Fibroblast of lung (primary cell): ENCODE measurements around the gene PROK1. TPM values are rescaled to one million over a fixed set of nuclear protein-coding genes. Genes with fewer than 3 reads are reported as not detected.

Experiments used
- DNase-seq, 2 donors: peaks; one replicate each; pipeline versions ENCODE4 v3.0.0 to v3.0.0-alpha.2; 2010; ENCODE audit warnings: low read depth in 2 of 2
- H2AFZ ChIP-seq: 2 replicates; pipeline ENCODE4 v1.5.1; 2012; ENCODE audit warnings: low read length, control low read depth, inconsistent platforms
- H3K27ac ChIP-seq: 2 replicates; pipeline ENCODE4 v1.5.1; 2011; ENCODE audit warnings: low read length, control low read depth; ENCODE audit not compliant: insufficient read depth
- H3K27me3 ChIP-seq: 2 replicates; pipeline ENCODE4 v1.5.1; 2011; ENCODE audit warnings: mild to moderate bottlenecking, low read length; ENCODE audit not compliant: control insufficient read depth, insufficient read depth
- H3K36me3 ChIP-seq: 2 replicates; pipeline ENCODE4 v1.5.1; 2011; ENCODE audit warnings: low read length; ENCODE audit not compliant: control insufficient read depth, insufficient read depth
- H3K4me1 ChIP-seq: 2 replicates; pipeline ENCODE4 v1.5.1; 2011; ENCODE audit warnings: low read length; ENCODE audit not compliant: control insufficient read depth, insufficient read depth; ENCODE audit errors: extremely low read depth
- H3K4me2 ChIP-seq: 2 replicates; pipeline ENCODE4 v1.5.1; 2011; ENCODE audit warnings: low read length, control low read depth; ENCODE audit not compliant: insufficient read depth; ENCODE audit errors: extremely low read depth
- H3K4me3 ChIP-seq, 4 experiments: fragments of 200-600 bp in 1 of 4; sonication (generic) in 1 of 4; replicated peaks in 1 of 4; 2 replicates each; pipeline ENCODE4 v1.5.1; 2011 to 2016; ENCODE audit warnings: low read length in 4 of 4, low read depth in 3 of 4, mild to moderate bottlenecking in 3 of 4, control low read depth in 2 of 4, inconsistent platforms in 1 of 4, mixed read lengths in 1 of 4; ENCODE audit not compliant: insufficient read depth in 1 of 4; ENCODE audit errors: control extremely low read depth in 1 of 4
- H3K79me2 ChIP-seq: 2 replicates; pipeline ENCODE4 v1.5.1; 2012; ENCODE audit warnings: mild to moderate bottlenecking, low read length, inconsistent platforms; ENCODE audit not compliant: control insufficient read depth, insufficient read depth
- H3K9ac ChIP-seq: 2 replicates; pipeline ENCODE4 v1.5.1; 2011; ENCODE audit warnings: mild to moderate bottlenecking, low read length, control low read depth; ENCODE audit not compliant: insufficient read depth
- H3K9me3 ChIP-seq: 2 replicates; pipeline ENCODE4 v1.5.1; 2012; ENCODE audit warnings: low read depth, low read length; ENCODE audit not compliant: control insufficient read depth, insufficient read depth
- H4K20me1 ChIP-seq: 2 replicates; pipeline ENCODE4 v1.5.1; 2011; ENCODE audit warnings: low read length; ENCODE audit not compliant: control insufficient read depth, insufficient read depth; ENCODE audit errors: extremely low read depth
- CTCF ChIP-seq, 2 donors: IDR thresholded peaks in 1 of 2; conservative IDR thresholded peaks in 1 of 2; 1 replicate in 1 of 2; 2 replicates in 1 of 2; pipeline ENCODE4 v1.5.1; 2011 to 2012; ENCODE audit warnings: low read length in 2 of 2, control low read depth in 1 of 2, inconsistent platforms in 1 of 2, low read depth in 1 of 2, mild to moderate bottlenecking in 1 of 2
- EZH2 ChIP-seq: IDR thresholded peaks from 2 replicates; pipeline ENCODE4 v1.5.1; 2012; ENCODE audit warnings: low read length, control low read depth, mild to moderate bottlenecking; ENCODE audit errors: missing control alignments
- polyA plus RNA-seq, 2 donors: library from polyadenylated mRNA; depleted of rRNA in 1 of 2; stranded (reverse) in 1 of 2; unstranded in 1 of 2; fragments of >200 nt; gene quantifications; 2 replicates each; pipeline ENCODE4 v1.2.1, GENCODE V29; 2011 to 2012; ENCODE audit warnings: missing spikeins in 1 of 2
- total RNA-seq: library from RNA; depleted of rRNA; stranded (reverse); fragments of >200 nt; gene quantifications from 2 replicates; pipeline ENCODE4 v1.2.1, GENCODE V29; 2014

Gene PROK1
- total and polyA plus RNA-seq, 2 donors (not counting 1 experiment from before 2014, with no cell fraction given) = not detected

- no peak overlapping the region for H2AFZ ChIP-seq
- peaks cover 47% of the 10 kb centered on the region for H3K27me3 ChIP-seq
- no peak for DNase-seq
- H3K4me1 ChIP-seq = no peaks in the 10 kb centered on the region
- H3K27ac ChIP-seq = no peak overlapping the region
- H3K79me2 ChIP-seq = no peaks in the 10 kb centered on the region
- H3K4me3 ChIP-seq = no peak overlapping the region
- no peak overlapping the region for H3K4me2 ChIP-seq
- no peaks in the 10 kb centered on the region for H3K9me3 ChIP-seq
- TF ChIP-seq EZH2 (no peak), CTCF (conservative IDR thresholded peaks at IDR 0.05 in 1 of 2, IDR thresholded peaks at IDR 0.05 in 1 of 2; ENCODE audit: low read depth in 1 of 2, low read length in 2 of 2) (no peak)
- H3K9ac ChIP-seq = no peak overlapping the region
- H3K36me3 ChIP-seq = no peaks in the 10 kb centered on the region
- no peaks in the 10 kb centered on the region for H4K20me1 ChIP-seq
Observed at GRCh38 chr1:110428946-110429345, 22.0 kb upstream of the PROK1 start.

DNA sequence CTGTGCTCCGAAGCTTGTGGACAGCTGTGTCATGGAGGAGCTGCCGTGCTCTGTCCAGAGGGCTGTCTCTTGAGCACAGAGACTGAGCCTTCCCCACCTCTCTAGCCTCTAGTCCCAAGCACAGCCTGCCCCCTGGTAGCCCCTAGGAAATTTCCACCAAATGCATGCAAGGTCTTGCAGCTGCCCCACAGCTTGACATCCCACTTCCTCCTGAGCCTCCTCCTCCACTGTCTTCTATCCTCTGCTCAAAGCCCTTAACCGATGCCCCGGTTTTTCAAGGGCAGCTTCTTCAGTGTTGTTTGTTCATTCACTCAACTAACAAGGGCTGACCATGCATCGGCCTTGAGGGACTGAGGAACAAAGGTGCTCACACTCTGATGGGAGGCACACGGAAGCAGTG, 20.6 kb upstream of the PROK1 start:
- H3K27ac ChIP-seq = no peak overlapping the region
- H3K36me3 ChIP-seq = no peaks in the 10 kb centered on the region
- H3K27me3 ChIP-seq = peaks cover 47% of the 10 kb centered on the region
- no peaks in the 10 kb centered on the region for H3K9me3 ChIP-seq
- H3K4me3 ChIP-seq = no peak overlapping the region
- no peak overlapping the region for H3K4me2 ChIP-seq
- H3K9ac ChIP-seq = no peak overlapping the region
- H3K4me1 ChIP-seq = no peaks in the 10 kb centered on the region
- H3K79me2 ChIP-seq = no peaks in the 10 kb centered on the region
- TF ChIP-seq CTCF (conservative IDR thresholded peaks at IDR 0.05 in 1 of 2, IDR thresholded peaks at IDR 0.05 in 1 of 2; ENCODE audit: low read depth in 1 of 2, low read length in 2 of 2) (no peak), EZH2 (no peak)
- H2AFZ ChIP-seq = no peak overlapping the region
- no peak for DNase-seq
- H4K20me1 ChIP-seq = no peaks in the 10 kb centered on the region

GRCh38 chr1:110430901-110431300, 20.0 kb upstream of the PROK1 start:
- H3K27me3 ChIP-seq = peaks cover 45% of the 10 kb centered on the region
- no peak overlapping the region for H3K4me3 ChIP-seq
- H3K4me1 ChIP-seq = no peaks in the 10 kb centered on the region
- no peak for TF ChIP-seq CTCF (conservative IDR thresholded peaks at IDR 0.05 in 1 of 2, IDR thresholded peaks at IDR 0.05 in 1 of 2; ENCODE audit: low read depth in 1 of 2, low read length in 2 of 2)
- TF ChIP-seq EZH2 = no peak
- no peak overlapping the region for H3K4me2 ChIP-seq
- H3K9ac ChIP-seq = no peak overlapping the region
- H3K27ac ChIP-seq = no peak overlapping the region
- H3K36me3 ChIP-seq = no peaks in the 10 kb centered on the region
- H4K20me1 ChIP-seq = no peaks in the 10 kb centered on the region
- DNase-seq = no peak
- H3K79me2 ChIP-seq = no peaks in the 10 kb centered on the region
- no peaks in the 10 kb centered on the region for H3K9me3 ChIP-seq
- H2AFZ ChIP-seq = no peak overlapping the region
